T-helper 1 cell treated with Interleukin-12 subunit alpha and Interleukin-12 subunit beta and Interleukin-4 antibody, amounts not matched to agents 30 μg/mL and 1 μg/mL, for 36 hours (primary cell): ENCODE measurements around the gene PAEP.
"Not testable (repeated sequence)": the region's sequence is repeated elsewhere in the genome, so short reads cannot be mapped to it uniquely, and the experiment has no call there.

Source experiments
- H3K27ac Mint-ChIP-seq: one replicate; pipeline ENCODE4 v1.8.0; 2021; ENCODE audit warnings: mild to moderate bottlenecking, mixed read lengths
- H3K27me3 Mint-ChIP-seq: one replicate; pipeline ENCODE4 v1.8.0; 2021; ENCODE audit warnings: low read depth, mixed read lengths
- H3K36me3 Mint-ChIP-seq: one replicate; pipeline ENCODE4 v1.8.0; 2021; ENCODE audit warnings: low read depth, mixed read lengths
- H3K4me1 Mint-ChIP-seq: one replicate; pipeline ENCODE4 v1.8.0; 2021; ENCODE audit warnings: low read depth, mixed read lengths
- H3K4me3 Mint-ChIP-seq: one replicate; pipeline ENCODE4 v1.8.0; 2021; ENCODE audit warnings: mild to moderate bottlenecking, moderate library complexity, mixed read lengths
- H3K9me3 Mint-ChIP-seq: one replicate; pipeline ENCODE4 v1.8.0; 2021; ENCODE audit warnings: mixed read lengths

The PAEP gene

DNA sequence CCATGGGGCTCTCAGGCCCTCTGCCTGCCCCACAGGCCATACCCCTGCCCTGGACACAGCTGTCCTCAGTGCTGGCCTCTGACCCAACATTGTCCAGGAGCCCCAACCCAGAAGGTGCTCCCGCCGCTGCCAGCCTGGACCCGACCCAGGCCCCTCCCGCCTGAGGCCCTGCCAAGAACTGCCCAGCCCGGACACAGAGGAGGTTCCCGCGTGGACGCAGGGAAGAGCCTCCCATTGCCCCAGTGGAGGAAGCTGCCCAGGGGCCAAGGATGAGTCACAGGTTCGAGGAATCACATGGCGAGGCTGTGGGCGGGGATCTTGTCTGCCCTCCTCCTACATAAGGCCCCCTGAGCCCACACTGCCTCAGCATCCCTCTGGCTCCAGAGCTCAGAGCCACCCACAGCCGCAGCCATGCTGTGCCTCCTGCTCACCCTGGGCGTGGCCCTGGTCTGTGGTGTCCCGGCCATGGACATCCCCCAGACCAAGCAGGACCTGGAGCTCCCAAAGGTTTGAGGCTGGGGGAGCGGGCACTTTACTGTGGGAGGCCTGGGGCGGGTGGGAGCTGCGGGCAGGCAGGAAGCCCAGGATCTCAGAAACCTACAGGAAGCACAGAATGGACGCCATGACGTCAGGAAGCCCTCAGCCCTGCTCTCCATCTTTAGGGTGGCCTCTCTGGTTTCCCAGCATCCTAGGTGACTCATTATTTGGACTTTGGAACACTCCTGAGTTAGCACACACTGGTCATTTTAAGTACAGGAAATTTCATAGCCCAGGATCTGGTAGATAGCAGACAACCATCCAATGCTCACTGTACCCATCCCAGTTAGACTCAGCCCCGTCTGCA lies at the start of gene PAEP:
PAEP (plus strand) TSS at position 366 of the 844 bp plus-strand sequence.
- Mint-ChIP-seq H3K4me3 (no peak within 1 kb of the TSS), H3K36me3 (no peaks in the 10 kb centered on the region), H3K27ac (no peak within 1 kb of the TSS), H3K27me3 (no peaks in the 10 kb centered on the region), H3K4me1 (no peaks in the 10 kb centered on the region), H3K9me3 (no peaks in the 10 kb centered on the region)

DNA sequence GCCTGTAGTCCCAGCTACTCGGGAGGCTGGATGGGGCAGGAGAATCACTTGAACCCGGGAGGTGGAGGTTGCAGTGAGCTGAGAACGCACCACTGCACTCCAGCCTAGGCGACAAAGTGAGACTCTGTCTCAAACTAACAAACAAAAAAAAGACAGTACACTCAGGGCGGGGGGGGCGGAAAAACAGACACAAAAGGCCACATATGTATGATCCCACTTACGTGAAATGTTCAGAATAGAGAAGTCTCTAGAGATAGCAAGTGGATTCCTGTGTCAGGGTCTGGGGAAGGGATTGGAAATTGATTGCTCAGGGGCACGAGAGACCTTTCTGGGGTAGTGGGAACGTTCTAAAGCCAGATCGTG lies 49.3 kb upstream of the PAEP start:
- H3K9me3 Mint-ChIP-seq = peaks cover 7% of the 10 kb centered on the region
- peaks cover 13% of the 10 kb centered on the region for H3K4me1 Mint-ChIP-seq
- no peak overlapping the region for H3K27ac Mint-ChIP-seq
- H3K4me3 Mint-ChIP-seq = no peak overlapping the region
- H3K36me3 Mint-ChIP-seq = no peaks in the 10 kb centered on the region
- H3K27me3 Mint-ChIP-seq = no peaks in the 10 kb centered on the region

DNA sequence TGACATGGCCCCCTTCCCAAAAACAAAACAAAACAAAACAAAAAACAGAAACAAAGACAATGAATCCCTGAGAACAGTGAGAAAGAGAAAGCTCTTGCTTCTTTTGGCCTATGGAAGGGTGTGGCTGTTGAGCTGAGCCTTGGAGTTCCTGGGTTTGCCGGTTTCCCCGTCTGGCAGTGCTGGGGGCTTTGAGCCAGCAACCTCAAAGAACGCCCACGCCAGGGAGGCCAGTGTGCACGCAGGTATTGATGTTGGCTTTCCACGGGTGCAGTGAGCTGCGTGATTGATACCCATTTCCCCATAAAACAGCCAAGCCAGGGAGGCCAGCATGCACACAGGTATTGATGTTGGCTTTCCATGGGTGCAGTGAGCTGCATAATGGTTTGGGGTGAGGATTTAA lies 48.7 kb upstream of the PAEP start:
- H3K27me3 Mint-ChIP-seq = peaks cover 4% of the 10 kb centered on the region

DNA sequence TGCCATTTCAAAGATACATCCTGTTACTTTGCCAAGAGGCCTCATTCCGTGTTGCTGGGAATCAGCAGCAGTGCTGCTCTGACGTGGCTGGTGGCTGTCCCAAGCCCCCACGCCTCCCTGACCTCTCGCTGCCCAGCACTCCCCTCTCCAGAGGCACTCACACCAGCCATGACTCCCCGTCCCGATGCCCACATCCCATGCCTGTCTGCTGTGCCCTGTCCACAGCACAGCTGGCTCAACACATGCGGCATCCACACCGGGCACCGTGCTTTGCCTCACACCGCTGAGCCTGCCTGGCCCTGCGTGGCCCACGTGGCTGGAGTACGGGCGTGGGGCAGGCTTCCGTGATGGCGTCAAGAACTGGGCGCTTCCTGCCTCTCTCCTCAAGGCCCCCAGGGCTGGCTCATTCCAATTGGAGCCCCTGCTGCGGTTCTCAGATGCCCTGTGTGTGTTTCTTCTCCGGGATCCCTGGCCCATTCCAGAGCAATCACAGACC lies 48.2 kb upstream of the PAEP start:
- peaks cover 8% of the 10 kb centered on the region for H3K27me3 Mint-ChIP-seq
- H3K4me1 Mint-ChIP-seq = peaks cover 13% of the 10 kb centered on the region
- H3K36me3 Mint-ChIP-seq = no peaks in the 10 kb centered on the region
- H3K9me3 Mint-ChIP-seq = peaks cover 7% of the 10 kb centered on the region
- no peak overlapping the region for H3K4me3 Mint-ChIP-seq
- H3K27ac Mint-ChIP-seq = no peak overlapping the region

More for the DNA sequence above, 48.7 kb upstream of the PAEP start:
- Mint-ChIP-seq H3K4me3 (no peak overlapping the region), H3K4me1 (peaks cover 13% of the 10 kb centered on the region), H3K36me3 (no peaks in the 10 kb centered on the region), H3K9me3 (peaks cover 7% of the 10 kb centered on the region), H3K27ac (no peak overlapping the region)

- Mint-ChIP-seq H3K4me1 (peaks cover 13% of the 10 kb centered on the region), H3K27me3 (peaks cover 12% of the 10 kb centered on the region)
- not testable (repeated sequence) for H3K9me3 Mint-ChIP-seq, H3K27ac Mint-ChIP-seq, H3K36me3 Mint-ChIP-seq, H3K4me3 Mint-ChIP-seq
These were observed 47.6 kb upstream of the PAEP start for GRCh38 chr9:135513906-135514305.

GRCh38 chr9:135514342-135515082 lies 47.0 kb upstream of the PAEP start:
- H3K36me3 Mint-ChIP-seq = no peaks in the 10 kb centered on the region
- no peak overlapping the region for H3K27ac Mint-ChIP-seq
- no peak overlapping the region for H3K4me3 Mint-ChIP-seq
- peaks cover under 1% of the 10 kb centered on the region for H3K9me3 Mint-ChIP-seq
- peaks cover 13% of the 10 kb centered on the region for H3K4me1 Mint-ChIP-seq
- H3K27me3 Mint-ChIP-seq = peaks cover 16% of the 10 kb centered on the region

GRCh38 chr9:135515083-135515951 lies 46.2 kb upstream of the PAEP start:
- Mint-ChIP-seq H3K4me3 (no peak overlapping the region), H3K9me3 (no peaks in the 10 kb centered on the region), H3K27ac (no peak overlapping the region), H3K4me1 (peaks cover 13% of the 10 kb centered on the region), H3K36me3 (no peaks in the 10 kb centered on the region), H3K27me3 (peaks cover 18% of the 10 kb centered on the region)

- Mint-ChIP-seq H3K27ac (no peak overlapping the region), H3K27me3 (peaks cover 21% of the 10 kb centered on the region), H3K4me1 (peaks cover 8% of the 10 kb centered on the region), H3K36me3 (no peaks in the 10 kb centered on the region), H3K4me3 (no peak overlapping the region), H3K9me3 (no peaks in the 10 kb centered on the region)
These were observed 45.3 kb upstream of the PAEP start for GRCh38 chr9:135516132-135516860.

GRCh38 chr9:135517407-135517822 lies 44.1 kb upstream of the PAEP start:
- Mint-ChIP-seq H3K27ac (no peak overlapping the region), H3K9me3 (no peaks in the 10 kb centered on the region)

DNA sequence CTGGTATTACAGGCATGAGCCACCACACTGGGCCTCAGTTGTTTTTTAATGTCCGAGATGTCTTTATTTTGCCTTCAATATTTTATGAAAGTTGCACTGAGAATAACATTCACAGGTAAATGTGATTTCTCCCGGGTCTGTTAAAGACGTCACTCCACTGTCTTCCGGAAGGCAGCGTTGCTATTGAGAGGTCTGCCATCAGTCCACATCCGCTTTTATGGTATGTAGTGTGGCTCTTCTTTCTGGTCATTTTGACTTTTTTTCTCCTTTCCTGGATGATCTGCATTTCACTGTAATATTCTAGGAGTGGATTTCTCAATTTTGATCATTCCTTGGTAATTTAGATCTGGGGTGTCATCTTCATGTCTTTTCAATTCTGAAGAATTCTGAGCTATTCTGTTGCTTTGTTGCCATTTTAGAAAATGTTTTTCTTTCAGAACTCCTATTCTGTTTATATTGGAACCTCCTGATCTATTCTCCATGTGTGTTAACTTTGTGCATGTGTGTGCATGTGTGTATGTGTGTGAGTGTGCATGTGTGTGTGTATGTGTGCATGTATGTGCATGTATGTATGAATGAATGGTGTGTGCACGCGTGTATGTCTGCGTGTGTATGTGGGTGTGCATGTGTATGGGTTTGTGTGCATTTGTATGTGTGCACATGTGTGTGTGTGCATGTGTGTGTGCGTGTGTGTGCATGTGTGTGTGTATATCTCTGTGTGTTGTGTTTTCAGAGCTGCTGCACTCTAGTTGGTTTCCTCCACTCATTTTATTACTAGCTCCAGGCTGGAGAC lies 42.2 kb upstream of the PAEP start:
- Mint-ChIP-seq H3K27ac (no peak overlapping the region), H3K4me1 (peaks cover 4% of the 10 kb centered on the region), H3K9me3 (no peaks in the 10 kb centered on the region), H3K4me3 (no peak overlapping the region), H3K27me3 (peaks cover 21% of the 10 kb centered on the region), H3K36me3 (no peaks in the 10 kb centered on the region)

More at GRCh38 chr9:135517407-135517822, 44.1 kb upstream of the PAEP start:
- no peak overlapping the region for H3K4me3 Mint-ChIP-seq
- peaks cover 4% of the 10 kb centered on the region for H3K4me1 Mint-ChIP-seq
- H3K36me3 Mint-ChIP-seq = no peaks in the 10 kb centered on the region
- peaks cover 21% of the 10 kb centered on the region for H3K27me3 Mint-ChIP-seq

- H3K4me3 Mint-ChIP-seq = no peak within 1 kb of the TSS
- peaks cover 3% of the 10 kb centered on the region for H3K4me1 Mint-ChIP-seq
- no peak within 1 kb of the TSS for H3K27ac Mint-ChIP-seq
- no peaks in the 10 kb centered on the region for H3K9me3 Mint-ChIP-seq
- peaks cover 21% of the 10 kb centered on the region for H3K27me3 Mint-ChIP-seq
- no peaks in the 10 kb centered on the region for H3K36me3 Mint-ChIP-seq
These were observed 40.5 kb upstream of the PAEP start, which contains the start of gene LCN1 for GRCh38 chr9:135520916-135521607. TSS of gene LCN1 (plus strand) at chr9:135521440. CDS start at chr9:135521498, 58 bp downstream.

DNA sequence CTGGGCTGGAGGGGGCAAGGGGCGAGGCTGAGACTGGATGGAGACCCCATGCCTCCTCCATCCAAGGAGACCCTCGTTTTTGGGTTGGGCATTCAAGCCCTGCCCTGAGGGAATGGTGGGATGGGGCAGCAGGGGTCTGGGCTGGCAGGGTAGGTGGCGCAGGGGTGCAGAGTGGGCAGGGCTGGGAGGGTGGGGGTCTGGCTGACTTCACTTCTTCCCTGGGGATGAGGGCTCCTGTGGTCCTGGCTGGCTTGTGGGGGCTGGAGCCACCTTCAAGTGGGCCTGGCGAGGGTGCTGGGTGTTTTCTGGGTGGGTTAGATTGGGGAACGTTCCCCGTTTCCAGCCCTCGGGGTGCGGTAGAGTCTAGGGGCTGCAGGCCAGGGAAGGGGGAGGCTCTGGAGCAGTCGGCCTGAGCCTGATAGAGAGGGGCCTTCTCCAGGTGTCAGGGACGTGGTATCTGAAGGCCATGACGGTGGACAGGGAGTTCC lies 39.9 kb upstream of the PAEP start:
- no peaks in the 10 kb centered on the region for H3K4me1 Mint-ChIP-seq
- no peak overlapping the region for H3K4me3 Mint-ChIP-seq
- no peaks in the 10 kb centered on the region for H3K36me3 Mint-ChIP-seq
- H3K27ac Mint-ChIP-seq = no peak overlapping the region
- H3K9me3 Mint-ChIP-seq = no peaks in the 10 kb centered on the region
- peaks cover 21% of the 10 kb centered on the region for H3K27me3 Mint-ChIP-seq
